ENCODE results near the gene IMPDH2.
"Not testable (repeated sequence)": the region's sequence is repeated elsewhere in the genome, so short reads cannot be mapped to it uniquely, and the experiment has no call there.

The IMPDH2 gene

DNA sequence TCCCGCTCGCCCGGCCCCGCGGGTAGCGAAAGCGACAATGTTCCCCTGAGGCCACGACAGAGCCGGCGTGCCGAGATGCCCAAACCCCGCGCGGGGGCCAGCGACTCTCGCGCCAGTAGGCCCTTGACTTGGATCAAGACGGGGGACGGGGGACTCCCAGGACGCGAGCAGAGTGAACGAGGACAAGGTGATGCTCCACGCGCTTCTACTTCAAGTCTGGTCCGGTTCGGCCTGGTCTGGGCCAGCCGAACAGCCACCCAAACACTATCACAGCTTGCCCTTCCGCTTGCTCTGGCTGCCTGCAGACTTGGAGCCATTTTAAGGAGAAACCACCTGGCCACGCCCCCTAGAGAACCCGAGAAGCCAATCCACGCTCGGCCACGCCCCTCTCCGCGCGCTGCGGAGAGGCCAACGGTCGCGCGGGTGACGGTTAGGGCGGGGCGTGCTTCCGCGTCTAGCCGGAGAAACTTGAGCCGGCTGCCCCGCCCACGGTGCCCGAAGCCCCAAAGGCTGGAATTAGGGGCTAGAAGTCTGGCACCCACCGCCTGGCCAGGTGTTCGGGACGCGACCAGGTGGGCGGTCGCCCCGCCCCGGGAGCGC lies 7.9 kb downstream of the IMPDH2 start:
- peak; percentile 97 for DNase-seq (ENCODE audit: low read depth)

DNA sequence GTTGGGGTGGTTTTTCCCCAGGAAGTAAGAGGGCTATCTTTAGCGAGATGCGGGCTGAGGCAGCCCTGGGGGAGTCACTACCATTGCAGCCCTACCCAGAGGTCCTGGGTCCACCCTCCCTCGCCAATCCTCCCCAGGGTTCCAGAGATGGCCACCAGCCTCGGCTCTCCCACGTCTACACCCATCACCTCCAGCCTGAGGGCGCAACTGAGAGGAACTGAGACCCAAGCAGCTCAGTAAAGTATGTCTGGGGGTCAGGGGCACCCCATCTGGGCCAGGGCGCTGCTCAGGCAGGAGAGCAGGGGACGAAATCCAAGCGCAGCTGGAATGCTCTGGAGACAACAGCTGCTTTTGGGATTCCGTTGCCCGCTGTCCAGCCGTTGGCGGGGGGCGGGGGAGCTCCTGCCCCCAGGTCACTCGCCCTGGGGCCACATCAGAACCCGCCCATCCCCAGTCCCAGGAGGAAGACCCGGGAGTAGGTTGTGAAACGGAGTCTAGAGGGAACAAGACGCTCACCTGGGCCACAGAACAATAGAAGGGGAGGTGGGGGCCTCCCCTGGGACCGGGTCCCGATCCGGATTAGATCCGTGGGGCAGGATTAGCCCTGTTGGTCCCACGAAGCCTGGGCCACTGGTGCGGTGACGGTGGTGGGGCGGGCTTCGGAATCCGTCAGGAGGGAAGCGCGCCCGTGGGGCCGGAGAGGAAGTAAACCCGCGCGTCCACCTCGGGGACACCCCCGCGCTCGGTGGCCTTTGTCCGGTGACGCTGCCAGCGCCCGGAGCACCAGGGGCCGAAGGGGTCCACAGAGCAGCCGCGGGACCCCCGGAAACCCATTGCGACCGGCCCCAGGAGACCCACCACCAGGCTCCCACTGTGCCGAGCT lies 8.6 kb downstream of the IMPDH2 start:
- DNase-seq (ENCODE audit: low read depth) = no peak

DNA sequence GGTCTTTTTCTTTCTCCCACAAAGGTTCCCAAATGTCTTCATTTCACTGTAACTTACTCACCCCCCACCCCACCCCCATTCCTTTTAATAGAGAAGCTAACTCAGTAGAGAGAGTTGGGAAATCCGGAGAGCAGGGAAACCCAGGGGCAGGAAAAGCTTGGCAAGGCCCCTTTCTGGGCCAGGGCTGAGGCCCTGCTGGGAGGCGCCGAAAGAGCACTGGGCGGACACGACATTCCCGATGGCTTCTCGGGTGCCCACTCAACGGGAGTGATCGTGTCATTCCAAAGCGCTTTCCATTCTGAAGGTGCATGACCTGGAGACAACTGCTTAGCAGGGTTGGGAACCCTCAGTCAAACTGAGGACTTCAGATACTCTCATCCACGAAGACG lies 9.3 kb downstream of the IMPDH2 start:
- DNase-seq (ENCODE audit: low read depth) = peak; percentile 34

- DNase-seq (ENCODE audit: low read depth) = no peak
Observed at GRCh38 chr3:49018707-49019006, 10.5 kb downstream of the IMPDH2 start.

GRCh38 chr3:49017971-49018706 lies 11.1 kb downstream of the IMPDH2 start, which contains the start of gene DALRD3:
Gene DALRD3 (minus strand): TSS chr3:49018580. CDS start chr3:49018564, 16 bp downstream.
- peak; percentile 54 for DNase-seq (ENCODE audit: low read depth)

- no peak for DNase-seq (ENCODE audit: low read depth)
Observed at GRCh38 chr3:49017229-49017970, 11.8 kb downstream of the IMPDH2 start.

- DNase-seq (ENCODE audit: low read depth) = no peak
Observed at GRCh38 chr3:49016414-49017228, 12.6 kb downstream of the IMPDH2 start.

- no peak for DNase-seq (ENCODE audit: low read depth)
Observed at GRCh38 chr3:49015765-49016164, 13.4 kb downstream of the IMPDH2 start.

DNA sequence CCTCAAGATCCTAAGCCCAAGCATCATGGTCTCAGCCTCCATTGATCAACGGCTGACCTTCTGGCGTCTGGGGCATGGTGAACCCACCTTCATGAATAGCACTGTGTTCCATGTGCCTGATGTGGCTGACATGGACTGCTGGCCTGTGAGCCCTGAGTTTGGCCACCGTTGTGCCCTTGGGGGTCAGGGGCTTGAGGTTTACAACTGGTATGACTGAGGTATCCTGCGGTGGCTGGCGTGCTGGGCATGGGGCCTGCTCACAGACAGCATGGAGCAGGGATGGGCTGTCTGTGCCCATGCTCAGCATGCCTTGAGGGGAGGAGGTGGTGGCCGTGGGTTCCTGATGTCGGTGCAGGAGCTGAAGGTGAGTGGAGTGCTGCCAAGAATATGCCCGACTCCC lies 14.1 kb downstream of the IMPDH2 start:
- no peak for DNase-seq (ENCODE audit: low read depth)

GRCh38 chr3:49013738-49014660 lies 15.2 kb downstream of the IMPDH2 start:
- no peak for DNase-seq (ENCODE audit: low read depth)

DNA sequence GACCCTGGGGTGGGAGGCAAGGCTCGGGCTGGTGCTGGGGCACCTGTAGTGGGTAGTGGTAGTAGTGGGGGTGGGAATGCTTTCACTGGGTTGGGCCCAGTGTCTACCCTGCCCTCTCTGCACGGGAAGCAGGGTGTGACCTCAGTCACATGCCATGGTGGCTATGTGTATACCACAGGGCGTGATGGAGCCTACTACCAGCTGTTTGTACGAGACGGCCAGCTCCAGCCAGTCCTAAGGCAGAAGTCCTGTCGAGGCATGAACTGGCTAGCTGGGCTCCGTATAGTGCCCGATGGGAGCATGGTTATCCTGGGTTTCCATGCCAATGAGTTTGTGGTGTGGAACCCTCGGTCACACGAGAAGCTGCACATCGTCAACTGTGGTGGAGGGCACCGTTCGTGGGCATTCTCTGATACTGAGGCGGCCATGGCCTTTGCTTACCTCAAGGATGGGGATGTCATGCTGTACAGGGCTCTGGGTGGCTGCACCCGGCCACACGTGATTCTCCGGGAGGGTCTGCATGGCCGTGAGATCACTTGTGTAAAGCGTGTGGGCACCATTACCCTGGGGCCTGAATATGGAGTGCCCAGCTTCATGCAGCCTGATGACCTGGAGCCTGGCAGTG lies 16.0 kb downstream of the IMPDH2 start:
- no peak for DNase-seq (ENCODE audit: low read depth)

GRCh38 chr3:49012441-49013017 lies 16.7 kb downstream of the IMPDH2 start:
- DNase-seq (ENCODE audit: low read depth) = no peak

DNA sequence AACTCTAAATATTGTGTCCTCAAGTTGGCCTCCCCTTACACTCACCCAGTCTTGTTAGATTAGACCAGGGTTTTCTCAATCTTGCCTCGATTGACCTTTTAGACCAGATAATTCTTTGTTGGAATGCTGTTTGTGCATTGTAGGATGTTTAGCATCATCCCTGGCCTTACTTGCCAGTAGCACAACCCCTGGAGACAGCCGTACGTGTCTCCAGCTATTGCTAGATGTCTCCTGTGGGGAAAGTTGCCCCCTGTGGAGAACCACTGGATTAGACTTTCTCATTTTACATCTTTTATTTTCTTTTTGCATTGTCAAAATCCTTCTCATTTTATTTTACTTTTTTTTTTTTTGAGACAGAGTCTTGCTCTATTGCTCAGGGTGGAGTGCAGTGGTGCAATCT lies 19.8 kb downstream of the IMPDH2 start:
- no peak for DNase-seq (ENCODE audit: low read depth)

- not testable (repeated sequence) for DNase-seq (ENCODE audit: low read depth)
Observed at GRCh38 chr3:49008627-49009026, 20.6 kb downstream of the IMPDH2 start.

DNA sequence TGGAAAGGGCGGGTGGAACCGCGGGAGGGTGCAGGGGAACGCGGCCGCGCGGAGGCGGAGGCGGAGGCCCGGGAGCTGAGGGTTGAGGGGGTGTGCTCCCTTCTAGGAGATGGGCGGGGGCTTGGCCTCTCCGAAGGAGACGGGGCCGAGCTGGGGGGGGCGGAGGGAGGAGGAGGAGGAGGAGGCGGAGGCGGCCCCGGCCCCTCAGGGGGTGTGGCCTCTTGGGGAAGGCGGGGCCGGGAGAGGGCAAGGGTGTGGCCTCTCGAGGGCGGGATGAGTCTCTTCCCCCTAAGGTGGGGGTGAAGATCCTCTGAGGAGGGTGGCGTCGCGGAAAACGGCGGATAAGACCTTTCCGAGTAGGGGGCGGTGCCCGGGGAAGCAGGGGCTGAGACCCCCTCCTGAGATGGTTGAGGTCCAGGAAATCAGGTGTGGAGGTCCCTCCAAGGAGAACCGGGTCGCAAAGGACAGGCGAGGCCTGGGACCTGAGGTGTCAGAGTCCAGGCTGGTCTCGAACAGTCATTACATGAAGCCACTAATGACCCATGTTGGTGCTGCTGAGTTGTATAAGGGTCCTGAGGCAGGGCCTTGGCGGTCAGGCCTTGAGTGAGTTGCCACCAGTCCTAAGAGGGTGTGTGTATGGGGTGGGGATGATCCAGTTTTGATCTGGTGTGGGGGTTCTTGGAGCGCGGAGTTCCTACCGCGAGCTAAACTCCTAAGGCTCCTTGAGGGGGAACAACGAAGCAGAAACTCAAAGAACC lies 21.2 kb downstream of the IMPDH2 start:
- peak; percentile 92 for DNase-seq (ENCODE audit: low read depth)

DNA sequence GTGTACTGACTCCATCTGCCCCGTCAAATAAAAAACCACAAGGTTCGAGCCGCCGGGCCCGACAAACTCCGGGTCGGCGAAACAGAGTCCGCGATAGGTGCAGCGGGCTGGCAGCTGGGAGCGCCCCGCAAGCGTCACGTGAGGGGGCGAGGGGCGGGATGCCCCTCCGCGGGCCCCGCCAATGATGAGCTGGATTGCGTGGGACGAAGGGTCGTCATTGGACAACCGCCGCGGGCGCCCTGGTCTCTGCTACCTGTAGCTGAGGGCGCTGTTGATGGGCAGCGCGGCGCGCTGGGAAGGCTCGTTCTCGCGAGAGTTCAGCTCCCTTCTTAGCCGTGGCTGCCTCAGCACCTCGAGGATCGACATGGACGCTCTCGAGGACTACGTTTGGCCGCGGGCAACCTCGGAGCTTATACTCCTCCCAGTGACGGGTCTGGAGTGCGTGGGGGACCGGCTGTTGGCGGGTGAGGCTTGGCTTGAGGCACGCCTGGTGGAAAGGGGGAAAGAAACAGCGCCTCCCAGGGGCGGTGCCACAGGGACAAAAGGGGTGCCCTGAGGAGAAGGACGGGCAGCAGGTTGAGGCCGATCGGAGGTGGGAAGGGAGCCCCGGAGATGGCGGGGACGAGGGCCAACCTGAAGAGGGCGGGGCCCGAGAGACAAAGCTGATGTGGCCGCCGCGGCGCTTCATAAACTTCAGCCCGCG lies 22.0 kb downstream of the IMPDH2 start, which contains the start of gene WDR6:
WDR6 (plus strand) TSS at position 324 of the 703 bp plus-strand sequence; CDS start at position 365, 41 bp downstream.
- peak; percentile 97 for DNase-seq (ENCODE audit: low read depth)

- DNase-seq (ENCODE audit: low read depth) = peak; percentile 50
Observed at GRCh38 chr3:49006408-49007067, 22.7 kb downstream of the IMPDH2 start.
